ENCODE data around the gene DUSP6.
"Not testable (repeated sequence)": the region's sequence is repeated elsewhere in the genome, so short reads cannot be mapped to it uniquely, and the experiment has no call there.

The DUSP6 gene

DNA sequence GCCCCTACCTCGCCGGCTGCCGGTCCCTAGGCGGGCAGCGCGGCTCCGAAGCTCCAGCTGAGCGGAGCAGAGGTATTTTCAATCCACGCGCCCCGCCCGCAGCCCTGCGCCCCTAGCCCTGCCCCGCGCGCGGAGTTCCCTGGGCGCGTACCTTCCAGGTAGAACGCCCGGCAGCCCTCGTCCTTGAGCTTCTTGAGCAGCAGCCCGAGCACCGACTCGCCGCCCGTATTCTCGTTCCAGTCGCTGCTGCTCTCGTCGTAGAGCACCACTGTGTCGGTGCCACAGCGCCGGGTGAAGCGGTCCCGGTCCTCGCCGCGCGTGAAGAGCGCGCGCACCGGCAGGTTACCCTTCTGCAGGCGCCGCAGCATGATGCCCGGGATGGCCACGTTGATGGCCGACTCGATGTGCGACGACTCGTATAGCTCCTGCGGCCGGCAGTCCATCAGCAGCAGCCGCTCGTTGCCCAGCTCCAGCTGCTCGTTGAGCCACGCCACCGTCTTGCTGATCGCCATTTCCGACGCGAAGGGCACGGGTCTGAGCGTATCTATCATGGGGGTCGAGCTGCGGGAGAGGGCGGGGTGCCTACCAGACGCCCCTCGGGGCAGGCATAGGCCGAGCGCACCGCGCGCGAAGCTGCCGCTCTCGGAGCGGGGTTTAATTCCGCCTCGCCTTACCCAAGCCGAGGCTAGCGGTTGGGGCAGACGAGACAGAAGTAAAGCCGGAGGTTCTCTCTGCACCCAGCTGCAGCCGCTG is 636 bp downstream of the DUSP6 start:
- peak; percentile 21 for DNase-seq

DNA sequence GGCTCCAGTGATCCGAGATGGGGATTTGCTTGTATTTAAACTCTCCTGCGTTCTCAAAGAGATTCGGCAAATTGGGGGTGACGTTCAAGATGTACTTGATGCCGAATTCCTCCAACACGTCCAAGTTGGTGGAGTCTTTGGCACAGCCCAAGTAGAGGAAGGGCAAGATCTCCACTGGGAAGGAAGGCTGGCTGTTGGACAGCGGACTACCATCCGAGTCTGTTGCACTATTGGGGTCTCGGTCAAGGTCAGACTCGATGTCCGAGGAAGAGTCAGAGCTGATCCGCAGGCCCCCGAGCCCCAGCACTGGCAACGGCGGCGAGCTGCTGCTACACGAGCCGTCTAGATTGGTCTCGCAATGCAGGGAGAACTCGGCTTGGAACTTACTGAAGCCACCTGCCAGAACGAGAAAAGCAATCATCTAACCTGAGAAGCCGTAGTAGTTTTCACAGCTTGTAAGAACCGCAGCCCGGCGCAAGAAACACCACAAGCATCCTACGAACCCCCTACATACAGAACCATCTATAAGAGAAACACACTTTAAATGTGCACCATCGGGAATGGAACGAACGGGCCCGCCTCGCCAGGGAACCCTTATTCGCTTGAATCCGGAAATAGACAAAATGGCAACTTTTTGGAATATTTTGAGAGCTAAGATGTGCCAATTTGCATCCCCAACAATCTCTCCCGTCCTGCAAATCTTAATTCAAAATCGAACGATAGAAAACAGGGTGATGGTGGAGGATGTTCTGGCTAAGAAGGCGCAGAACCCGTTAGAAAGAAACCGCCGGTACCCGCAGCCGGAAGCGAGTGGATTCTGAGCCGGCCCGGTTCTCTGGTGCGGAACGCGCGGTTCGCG is 1.4 kb downstream of the DUSP6 start:
- DNase-seq = peak; percentile 12

- DNase-seq = no peak
Measured at GRCh38 chr12:89350260-89350629, 2.1 kb downstream of the DUSP6 start.

DNA sequence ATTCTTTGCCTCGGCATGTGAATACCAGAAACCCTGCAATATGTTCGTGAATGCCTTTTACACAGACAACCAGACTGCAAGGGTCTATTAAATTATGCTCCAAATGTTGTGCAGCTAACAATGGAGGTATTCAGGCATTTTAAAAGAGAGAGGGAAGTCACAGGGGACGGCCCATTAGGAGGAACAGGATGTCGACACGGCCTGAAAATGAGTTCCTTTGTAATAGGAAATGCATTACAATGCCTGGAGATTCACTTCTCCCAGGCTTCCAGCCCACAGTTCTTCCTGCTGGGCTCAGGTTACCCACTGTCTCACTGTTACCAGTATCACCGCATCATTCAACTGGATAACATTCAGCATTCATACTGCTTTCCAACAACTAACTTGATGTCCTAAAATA is 2.5 kb downstream of the DUSP6 start:
- DNase-seq = peak; percentile 10

- DNase-seq = no peak
Measured at GRCh38 chr12:89348894-89349699, 3.2 kb downstream of the DUSP6 start.

DNA sequence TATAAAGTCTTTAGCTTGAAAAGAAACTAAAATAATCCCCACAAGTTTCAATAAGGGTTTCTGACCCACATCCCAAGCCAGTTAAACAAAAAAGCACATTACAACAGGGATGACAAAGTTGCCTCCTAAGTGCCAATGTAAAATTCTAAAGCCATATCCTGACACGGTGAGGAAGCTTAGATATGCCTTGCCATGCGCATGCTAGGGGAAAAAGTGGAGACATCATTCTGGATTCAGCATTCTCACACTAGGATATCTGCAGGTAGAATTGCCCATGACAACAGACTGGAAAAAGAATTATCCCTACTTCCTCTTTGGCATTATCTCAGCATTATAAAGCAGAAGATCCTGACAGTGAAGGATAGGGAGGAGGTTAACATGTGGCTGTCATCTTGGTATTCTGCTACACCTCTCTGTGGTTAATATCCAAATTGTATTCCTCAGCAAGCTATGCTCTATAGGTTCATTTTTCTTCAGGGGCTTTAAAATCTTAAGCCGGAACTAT is 4.9 kb downstream of the DUSP6 start:
- no peak for DNase-seq

GRCh38 chr12:89346741-89347324 is 5.5 kb downstream of the DUSP6 start:
- no peak for DNase-seq

DNA sequence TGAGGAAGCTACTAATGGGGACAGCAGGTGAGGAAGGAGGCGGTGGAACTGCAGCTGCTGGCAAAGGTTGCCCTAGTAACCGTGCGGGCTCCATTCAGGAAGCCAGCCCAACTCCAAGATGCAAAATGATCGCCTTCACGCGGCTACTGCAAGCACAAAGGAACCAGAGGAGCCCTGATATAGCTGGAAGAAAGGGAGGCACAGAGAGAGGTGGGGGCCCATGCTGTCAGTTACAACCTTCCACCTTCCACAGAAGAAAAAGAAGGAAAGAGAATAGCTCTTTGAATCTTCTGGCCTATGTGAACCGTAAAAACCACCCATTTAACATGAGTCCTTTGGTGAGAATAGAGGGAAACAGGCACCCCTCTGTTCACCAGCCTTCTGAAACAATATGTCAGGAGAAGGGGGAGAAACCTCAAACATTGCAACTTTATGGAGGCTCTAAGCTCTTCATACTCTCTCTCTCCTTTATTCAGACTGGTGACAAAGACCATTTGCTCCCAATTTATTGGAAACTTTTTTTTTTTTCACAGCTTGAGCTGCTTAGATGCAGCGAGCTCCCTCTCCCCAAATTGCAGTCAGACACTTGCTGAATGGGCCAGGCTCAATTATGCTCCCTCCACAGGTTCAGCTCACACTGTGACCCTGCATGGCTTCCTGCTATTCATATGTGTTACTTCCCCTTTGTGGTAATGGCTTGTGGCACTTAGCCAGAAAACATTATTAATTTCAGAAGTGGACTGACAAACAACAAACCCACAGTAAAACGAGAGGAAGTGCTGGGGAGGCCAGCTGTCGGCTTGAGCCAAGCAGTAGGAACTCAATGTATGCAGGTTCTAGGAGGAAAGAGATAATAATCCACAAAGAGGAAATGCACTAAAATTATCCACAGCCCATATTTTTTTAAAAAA is 6.2 kb downstream of the DUSP6 start:
- DNase-seq = peak; percentile 76

- DNase-seq = no peak
Measured at GRCh38 chr12:89345376-89345775, 6.9 kb downstream of the DUSP6 start.

GRCh38 chr12:89344862-89345202 is 7.5 kb downstream of the DUSP6 start:
- no peak for DNase-seq

DNA sequence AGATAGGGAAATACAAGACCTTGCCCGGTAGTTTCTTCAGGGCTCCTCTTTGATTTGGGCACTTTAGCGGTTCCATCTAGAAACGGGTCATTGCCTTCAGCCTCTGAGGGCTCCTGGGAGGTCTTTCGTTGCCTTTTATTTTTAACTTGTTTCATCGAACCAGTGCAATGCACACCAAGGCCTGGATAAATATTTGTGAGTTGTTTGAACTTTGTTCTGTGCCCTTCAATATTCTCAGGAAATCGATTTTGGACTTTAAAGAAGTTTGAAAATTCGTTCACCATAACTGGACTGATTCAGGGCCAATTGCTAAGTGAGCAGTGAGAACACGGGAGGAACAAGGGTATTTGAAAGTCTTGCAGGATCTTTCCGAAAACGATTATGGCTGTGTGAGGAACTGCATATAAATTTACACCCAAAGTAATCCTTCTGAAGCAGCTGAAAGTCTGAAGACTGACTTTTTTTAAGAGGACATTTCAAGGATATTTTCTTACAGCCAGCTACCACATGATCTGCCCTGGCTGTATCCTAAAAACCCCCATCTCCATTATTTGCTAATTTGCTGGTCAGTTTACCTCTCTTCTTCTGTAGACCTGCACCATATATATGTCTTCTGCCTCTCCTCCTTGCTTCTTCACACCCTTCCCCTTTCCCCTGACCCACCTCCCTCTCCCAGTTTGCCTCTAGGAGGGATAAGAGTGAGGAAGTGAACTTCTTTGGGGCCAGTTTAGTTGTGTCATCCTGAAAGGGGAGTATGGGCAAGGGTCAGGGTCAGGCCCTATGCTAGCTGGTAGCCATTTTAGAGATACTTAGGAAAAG is 8.0 kb downstream of the DUSP6 start:
- DNase-seq = no peak

DNA sequence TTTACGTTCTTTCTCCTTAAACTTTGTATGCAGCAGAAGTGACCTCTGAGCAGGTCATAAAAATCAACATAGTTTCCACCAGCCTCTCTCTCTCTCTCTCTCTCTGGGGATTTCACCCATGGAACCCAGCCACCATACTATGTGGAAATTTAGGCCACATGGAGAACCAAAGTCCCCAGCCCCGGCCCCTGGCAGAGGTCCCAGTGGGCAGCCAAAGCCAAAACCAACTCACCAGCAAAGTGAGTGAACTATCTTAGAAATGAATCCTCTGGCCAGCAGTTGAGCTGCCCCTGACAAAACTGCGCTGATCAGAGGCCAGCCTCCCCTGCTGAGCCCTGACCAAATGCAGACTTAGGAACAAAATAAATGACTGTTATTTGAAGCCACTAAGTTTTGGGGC is 9.2 kb downstream of the DUSP6 start:
- DNase-seq = no peak

- no peak for DNase-seq
Measured at GRCh38 chr12:89340861-89341260, 11.4 kb downstream of the DUSP6 start.

GRCh38 chr12:89339526-89339925 is 12.8 kb downstream of the DUSP6 start:
- DNase-seq = no peak

DNA sequence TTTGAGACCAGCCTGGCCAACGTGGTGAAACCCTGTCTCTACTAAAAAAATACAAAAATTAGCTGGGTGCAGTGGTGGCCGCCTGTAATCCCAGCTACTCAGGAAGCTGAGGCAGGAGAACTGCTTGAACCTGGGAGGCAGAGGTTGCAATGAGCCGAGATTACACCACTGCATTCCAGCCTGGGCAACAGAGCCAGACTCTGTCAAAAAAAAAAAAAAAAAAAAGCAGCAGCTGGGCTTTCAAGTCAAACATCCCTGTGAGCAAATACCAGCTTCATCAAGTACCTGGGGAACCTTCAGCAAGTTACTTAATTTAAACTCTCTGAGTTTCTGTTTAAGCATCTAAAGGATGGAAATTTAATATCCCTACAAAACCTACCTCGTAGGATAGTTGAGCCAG is 15.2 kb downstream of the DUSP6 start:
- not testable (repeated sequence) for DNase-seq

DNA sequence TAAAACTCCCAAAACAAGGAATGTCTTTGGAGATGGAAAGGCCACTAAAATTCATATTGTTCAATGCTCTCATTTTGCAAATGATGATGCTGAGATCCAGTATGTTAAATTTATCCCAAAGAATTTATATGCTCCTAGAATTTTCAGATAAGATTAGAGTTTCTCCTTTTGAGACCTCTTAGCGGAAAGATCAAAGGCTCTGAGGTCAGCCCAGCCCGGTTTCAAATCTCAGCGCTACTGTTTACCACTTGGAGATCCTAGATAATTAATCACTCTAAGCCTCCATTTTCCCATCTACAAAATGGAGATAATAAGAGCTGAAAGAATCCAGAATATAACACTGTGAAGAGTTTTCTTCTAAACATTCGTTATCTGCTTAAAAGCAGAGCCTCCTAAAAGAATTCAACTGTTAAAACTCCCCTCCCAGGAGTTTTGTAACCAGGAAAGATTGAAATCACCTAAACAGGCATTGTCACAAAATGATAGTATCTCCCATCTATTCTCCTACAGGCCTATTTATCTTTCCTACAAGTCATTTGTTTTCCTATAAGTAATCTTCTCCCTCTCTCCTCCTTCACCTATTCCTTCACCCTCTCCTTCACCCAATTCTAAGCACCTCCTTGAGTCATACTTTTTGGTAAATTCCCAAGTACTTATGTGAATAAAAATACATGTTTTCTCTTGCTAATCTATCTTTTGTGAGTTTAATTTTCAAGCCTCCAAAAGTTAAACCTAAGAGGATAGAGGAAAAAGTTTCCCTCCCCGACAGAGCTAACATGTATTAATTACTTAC is 16.7 kb downstream of the DUSP6 start:
- DNase-seq = no peak

- DNase-seq = no peak
Measured at GRCh38 chr12:89334548-89335169, 17.6 kb downstream of the DUSP6 start.

- peak; percentile 14 for DNase-seq
Measured at GRCh38 chr12:89333564-89334252, 18.6 kb downstream of the DUSP6 start.

All from CD4-positive, alpha-beta T cell treated with Interleukin-4 for 4 hours (primary cell).